ENCODE results near the gene APOBEC3B.

DNA sequence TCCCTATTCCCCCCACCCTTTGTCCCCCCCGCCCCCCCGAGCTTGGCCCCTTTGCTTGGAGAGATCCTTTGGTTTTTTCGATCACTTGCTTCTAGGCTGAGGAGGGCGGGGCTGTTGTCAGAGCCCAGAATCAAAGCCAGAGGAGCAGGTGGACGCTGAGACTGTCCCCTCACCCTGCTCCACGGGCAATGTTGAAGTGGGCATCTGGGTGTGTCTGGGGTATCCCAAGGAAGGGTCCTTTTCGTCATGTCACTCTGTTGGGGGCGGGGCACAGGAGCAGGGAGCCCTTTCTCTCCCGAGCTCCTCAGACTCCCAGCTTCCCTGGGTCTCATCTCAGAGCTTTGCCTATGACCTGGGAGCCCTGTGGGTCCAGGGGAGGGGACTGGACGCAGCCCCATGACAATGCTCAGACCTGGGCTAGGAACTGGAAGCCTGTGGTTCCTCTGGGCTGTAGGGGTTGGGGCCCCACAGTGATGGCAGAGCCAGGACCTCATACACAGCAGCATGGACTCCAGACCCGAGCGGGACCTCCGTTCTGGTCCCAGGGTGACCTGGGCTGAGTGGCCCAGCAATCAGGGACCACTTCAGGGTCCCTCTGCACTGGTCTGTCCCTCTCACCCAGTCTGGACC lies 27.6 kb upstream of the APOBEC3B start:
- TF ChIP-seq, protein P1, sequence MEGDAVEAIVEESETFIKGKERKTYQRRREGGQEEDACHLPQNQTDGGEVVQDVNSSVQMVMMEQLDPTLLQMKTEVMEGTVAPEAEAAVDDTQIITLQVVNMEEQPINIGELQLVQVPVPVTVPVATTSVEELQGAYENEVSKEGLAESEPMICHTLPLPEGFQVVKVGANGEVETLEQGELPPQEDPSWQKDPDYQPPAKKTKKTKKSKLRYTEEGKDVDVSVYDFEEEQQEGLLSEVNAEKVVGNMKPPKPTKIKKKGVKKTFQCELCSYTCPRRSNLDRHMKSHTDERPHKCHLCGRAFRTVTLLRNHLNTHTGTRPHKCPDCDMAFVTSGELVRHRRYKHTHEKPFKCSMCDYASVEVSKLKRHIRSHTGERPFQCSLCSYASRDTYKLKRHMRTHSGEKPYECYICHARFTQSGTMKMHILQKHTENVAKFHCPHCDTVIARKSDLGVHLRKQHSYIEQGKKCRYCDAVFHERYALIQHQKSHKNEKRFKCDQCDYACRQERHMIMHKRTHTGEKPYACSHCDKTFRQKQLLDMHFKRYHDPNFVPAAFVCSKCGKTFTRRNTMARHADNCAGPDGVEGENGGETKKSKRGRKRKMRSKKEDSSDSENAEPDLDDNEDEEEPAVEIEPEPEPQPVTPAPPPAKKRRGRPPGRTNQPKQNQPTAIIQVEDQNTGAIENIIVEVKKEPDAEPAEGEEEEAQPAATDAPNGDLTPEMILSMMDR (IDR thresholded peaks at IDR 0.05): no peak
- TF ChIP-seq POLR2A (IDR thresholded peaks at IDR 0.05): no peak

All from uterus (tissue), 2 donors.